GM23338 (cell line): Measurements from ENCODE around the gene TEX14. TPM values are rescaled to one million over a fixed set of nuclear protein-coding genes. Genes with fewer than 3 reads are reported as not detected.

ENCODE experiments used
- ATAC-seq: fragments of 200-7000 bp; cut with Tn5 transposase; 3 replicates; pipeline ENCODE4 v1.9.1; 2020
- DNase-seq: peaks from one replicate; pipeline ENCODE4 v3.0.0-alpha.2; 2015; ENCODE audit warnings: low spot score
- H2AFZ ChIP-seq: fragments of 200-600 bp; sonication (generic); 2 replicates; pipeline ENCODE4 v1.8.0; 2016; ENCODE audit warnings: antibody characterized with exemption, mild to moderate bottlenecking, moderate library complexity
- H3F3A ChIP-seq: fragments of 200-600 bp; sonication (generic); replicated peaks from 2 replicates; pipeline ENCODE4 v1.8.0; 2017; ENCODE audit warnings: antibody characterized with exemption, mixed run types, low read depth
- H3K27ac ChIP-seq: fragments of 200-600 bp; sonication (generic); 2 replicates; pipeline ENCODE4 v1.6.1; 2016; ENCODE audit warnings: low read depth
- H3K27me3 ChIP-seq: fragments of 200-600 bp; sonication (generic); 2 replicates; pipeline ENCODE4 v1.8.0; 2016; ENCODE audit warnings: mild to moderate bottlenecking, mixed run types, moderate library complexity; ENCODE audit not compliant: insufficient read depth
- H3K36me3 ChIP-seq: fragments of 200-600 bp; sonication (generic); 2 replicates; pipeline ENCODE4 v1.8.0; 2016; ENCODE audit warnings: mild to moderate bottlenecking; ENCODE audit not compliant: insufficient read depth
- H3K4me1 ChIP-seq: fragments of 200-600 bp; sonication (generic); 2 replicates; pipeline ENCODE4 v1.8.0; 2016; ENCODE audit warnings: mild to moderate bottlenecking, moderate library complexity; ENCODE audit not compliant: insufficient read depth
- H3K4me2 ChIP-seq: fragments of 200-600 bp; sonication (generic); 2 replicates; pipeline ENCODE4 v1.7.1; 2017; ENCODE audit warnings: mixed run types
- H3K4me3 ChIP-seq: fragments of 200-600 bp; sonication (generic); 2 replicates; pipeline ENCODE4 v1.6.1; 2016; ENCODE audit warnings: mixed run types
- H3K79me2 ChIP-seq: fragments of 200-600 bp; sonication (generic); replicated peaks from 2 replicates; pipeline ENCODE4 v1.8.0; 2017; ENCODE audit warnings: mild to moderate bottlenecking; ENCODE audit not compliant: insufficient read depth
- H3K9me2 ChIP-seq: fragments of 200-600 bp; sonication (generic); 2 replicates; pipeline ENCODE4 v1.8.0; 2017; ENCODE audit not compliant: insufficient read depth
- H4K20me1 ChIP-seq: fragments of 200-600 bp; sonication (generic); replicated peaks from 2 replicates; pipeline ENCODE4 v1.8.0; 2017; ENCODE audit warnings: mild to moderate bottlenecking; ENCODE audit not compliant: insufficient read depth
- H3K27ac Mint-ChIP-seq: 2 replicates; pipeline ENCODE4 v1.8.0; 2020; ENCODE audit warnings: inconsistent platforms, mild to moderate bottlenecking, moderate library complexity, mixed read lengths
- H3K27me3 Mint-ChIP-seq: 3 replicates; pipeline ENCODE4 v1.8.0; 2022; ENCODE audit warnings: low read depth, mild to moderate bottlenecking, moderate library complexity, mixed read lengths, inconsistent platforms; ENCODE audit not compliant: insufficient read depth, poor library complexity
- H3K36me3 Mint-ChIP-seq: 3 replicates; pipeline ENCODE4 v1.8.0; 2021; ENCODE audit warnings: low read depth, mild to moderate bottlenecking, inconsistent platforms, moderate library complexity, mixed read lengths
- H3K4me1 Mint-ChIP-seq: 3 replicates; pipeline ENCODE4 v1.8.0; 2020; ENCODE audit warnings: mild to moderate bottlenecking, inconsistent platforms, mixed read lengths
- H3K4me3 Mint-ChIP-seq: 3 replicates; pipeline ENCODE4 v1.8.0; 2021; ENCODE audit warnings: moderate library complexity, mild to moderate bottlenecking, inconsistent platforms, mixed read lengths
- H3K9me3 Mint-ChIP-seq: 3 replicates; pipeline ENCODE4 v1.8.0; 2020; ENCODE audit warnings: moderate library complexity, mild to moderate bottlenecking, inconsistent platforms, mixed read lengths
- CTCF ChIP-seq, 2 experiments: fragments of 200-600 bp in 1 of 2; sonication (generic) in 1 of 2; conservative IDR thresholded peaks; 2 replicates each; pipeline versions ENCODE4 v1.5.1 to v1.6.1; 2016 to 2017; ENCODE audit warnings: antibody characterized with exemption in 2 of 2, low read depth in 2 of 2, mild to moderate bottlenecking in 2 of 2, moderate library complexity in 1 of 2
- EZH2phosphoT487 ChIP-seq: fragments of 200-600 bp; sonication (generic); IDR thresholded peaks from one replicate; pipeline ENCODE4 v1.8.1; 2018; ENCODE audit warnings: antibody characterized with exemption; ENCODE audit not compliant: unreplicated experiment
- ZNF462 ChIP-seq: fragments of 250-450 bp; sonication (Bioruptor Pico); IDR thresholded peaks from 2 replicates; pipeline ENCODE4 v1.5.0; 2020; ENCODE audit warnings: mild to moderate bottlenecking, moderate library complexity
- polyA plus RNA-seq: library from polyadenylated mRNA; unstranded; fragments of >200 nt; fragmentation: Nextera tagmentation; extraction: Ambion mirVana; gene quantifications from 2 replicates; pipeline ENCODE4 v1.2.1, GENCODE V29; 2016
- total RNA-seq: library from RNA; depleted of rRNA; stranded (reverse); fragments of >200 nt; shearing (Covaris generic); gene quantifications from 2 replicates; pipeline ENCODE4 v1.2.3, GENCODE V29; 2014

The TEX14 gene
- total and polyA plus RNA-seq, 2 experiments from 2014 or later: 0.80 to 2.6 TPM

GRCh38 chr17:58527306-58527705 lies 164.5 kb downstream of the TEX14 start:
- Histone ChIP-seq H3K27ac (no peak overlapping the region), H3K4me1 (peaks cover 8% of the 10 kb centered on the region), H3F3A (no peaks in the 10 kb centered on the region), H3K9me2 (no peaks in the 10 kb centered on the region), H2AFZ (no peak overlapping the region), H3K27me3 (no peaks in the 10 kb centered on the region), H3K4me2 (no peak overlapping the region), H4K20me1 (no peaks in the 10 kb centered on the region), H3K36me3 (no peaks in the 10 kb centered on the region), H3K79me2 (no peaks in the 10 kb centered on the region), H3K4me3 (no peak overlapping the region)
- Mint-ChIP-seq H3K4me1 (peaks cover 50% of the 10 kb centered on the region), H3K4me3 (no peak overlapping the region), H3K27me3 (peaks cover 13% of the 10 kb centered on the region), H3K36me3 (no peaks in the 10 kb centered on the region; the same call in 2 of the 3 replicates), H3K9me3 (no peaks in the 10 kb centered on the region; the same call in 2 of the 3 replicates), H3K27ac (no peak overlapping the region)
- DNase-seq (peak; percentile 40), ATAC-seq (no peak)
- TF ChIP-seq CTCF (conservative IDR thresholded peaks at IDR 0.05; ENCODE audit: low read depth in 2 of 2): 0 out of 4 replicates have a peak, but pooled peaks of 1 of the 2 experiments have one; percentile 12
- TF ChIP-seq EZH2phosphoT487: no peak
- TF ChIP-seq ZNF462 (CRISPR knock-in tag): no peak
